IPS-20b (cell line): ENCODE measurements around the gene PRR5L.

Experiments used
- H3K27ac ChIP-seq: one replicate; pipeline ENCODE4 v1.5.1; 2013; ENCODE audit warnings: low read length
- H3K27me3 ChIP-seq: 2 replicates; pipeline ENCODE4 v1.6.1; 2013; ENCODE audit warnings: mild to moderate bottlenecking, low read length, inconsistent platforms; ENCODE audit not compliant: insufficient read depth
- H3K36me3 ChIP-seq: 2 replicates; pipeline ENCODE4 v1.6.1; 2013; ENCODE audit warnings: low read depth, mild to moderate bottlenecking, inconsistent platforms, low read length, moderate library complexity; ENCODE audit not compliant: insufficient read depth
- H3K4me1 ChIP-seq: 2 replicates; pipeline ENCODE4 v1.6.1; 2013; ENCODE audit warnings: mild to moderate bottlenecking, control low read depth, inconsistent platforms, low read length, moderate library complexity; ENCODE audit not compliant: insufficient read depth
- H3K4me3 ChIP-seq: 2 replicates; pipeline ENCODE4 v1.5.1; 2013; ENCODE audit warnings: mild to moderate bottlenecking, low read length, inconsistent platforms
- H3K9ac ChIP-seq: 2 replicates; pipeline ENCODE4 v1.6.1; 2013; ENCODE audit warnings: low read depth, mild to moderate bottlenecking, inconsistent platforms, low read length, moderate library complexity
- H3K9me3 ChIP-seq: 2 replicates; pipeline ENCODE4 v1.6.1; 2013; ENCODE audit warnings: mild to moderate bottlenecking, low read depth, low read length, inconsistent platforms; ENCODE audit not compliant: insufficient read depth

PRR5L gene

DNA sequence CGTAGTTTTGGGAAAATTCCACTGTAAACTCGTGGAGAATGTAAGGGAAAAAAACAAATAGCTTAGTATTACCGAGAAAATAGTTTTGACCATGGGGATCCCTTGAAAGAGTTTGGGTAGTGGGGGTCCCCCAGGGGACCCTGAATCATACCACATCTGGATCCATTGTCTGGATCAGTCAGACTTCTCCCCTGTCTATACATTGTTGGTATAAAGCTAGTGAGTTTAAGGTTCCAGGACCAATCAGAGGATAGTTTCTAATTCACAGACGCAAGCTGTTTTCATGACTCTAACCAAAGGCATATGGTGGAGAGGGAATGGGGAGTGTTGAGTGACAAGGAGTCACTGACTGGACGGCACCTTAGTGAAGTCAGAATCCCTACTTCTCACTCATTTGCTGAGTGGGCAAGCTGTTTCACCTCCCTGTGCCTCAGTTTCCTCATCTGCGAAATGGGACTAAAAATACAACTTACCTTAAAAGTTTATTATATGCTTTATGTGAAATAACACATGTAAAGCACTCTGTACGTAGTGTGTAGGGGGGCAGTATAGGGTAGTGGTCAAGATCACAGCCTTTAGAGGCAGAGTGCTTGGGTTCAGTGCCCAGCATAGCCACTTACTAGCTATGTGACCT, 123.8 kb downstream of the PRR5L start:
- H3K27ac ChIP-seq, result no peak overlapping the region

DNA sequence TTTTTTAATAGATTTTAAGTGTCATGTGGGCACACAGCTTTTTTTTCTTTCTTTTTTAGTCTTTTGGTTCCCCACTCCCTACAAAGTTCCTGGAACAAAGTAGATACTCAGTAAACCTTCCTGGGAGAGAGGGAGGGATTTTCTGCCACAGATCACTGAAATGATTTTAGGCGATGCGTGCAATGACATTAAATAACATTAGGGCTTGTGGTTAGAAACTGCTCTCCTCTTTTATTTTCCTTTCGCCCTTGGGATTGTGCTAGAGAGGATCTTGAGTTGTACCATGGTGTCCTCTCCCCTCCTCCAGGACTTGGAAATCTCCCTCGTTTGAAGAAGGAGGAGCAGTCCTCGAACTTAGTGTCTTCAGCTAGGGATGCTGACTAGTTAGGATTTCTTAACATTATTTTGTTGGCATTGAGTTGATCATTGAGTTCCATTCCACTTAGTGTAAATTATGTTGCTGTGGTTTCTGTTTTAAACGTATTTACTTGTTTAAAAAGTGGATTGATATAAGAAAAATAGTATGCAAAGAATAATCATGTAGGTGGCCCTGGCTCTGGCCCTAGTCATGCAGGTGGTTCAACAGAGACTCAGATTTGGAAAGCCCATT, 125.6 kb downstream of the PRR5L start:
- no peaks in the 10 kb centered on the region for H3K4me1 ChIP-seq
- no peak overlapping the region for H3K27ac ChIP-seq
- H3K27me3 ChIP-seq, result no peaks in the 10 kb centered on the region
- H3K9me3 ChIP-seq, result no peaks in the 10 kb centered on the region
- H3K9ac ChIP-seq, result no peak overlapping the region
- no peak overlapping the region for H3K4me3 ChIP-seq
- no peaks in the 10 kb centered on the region for H3K36me3 ChIP-seq

More for the DNA sequence above, 123.8 kb downstream of the PRR5L start:
- Histone ChIP-seq H3K9ac (no peak overlapping the region), H3K4me3 (no peak overlapping the region), H3K9me3 (no peaks in the 10 kb centered on the region), H3K4me1 (no peaks in the 10 kb centered on the region), H3K27me3 (no peaks in the 10 kb centered on the region), H3K36me3 (no peaks in the 10 kb centered on the region)

DNA sequence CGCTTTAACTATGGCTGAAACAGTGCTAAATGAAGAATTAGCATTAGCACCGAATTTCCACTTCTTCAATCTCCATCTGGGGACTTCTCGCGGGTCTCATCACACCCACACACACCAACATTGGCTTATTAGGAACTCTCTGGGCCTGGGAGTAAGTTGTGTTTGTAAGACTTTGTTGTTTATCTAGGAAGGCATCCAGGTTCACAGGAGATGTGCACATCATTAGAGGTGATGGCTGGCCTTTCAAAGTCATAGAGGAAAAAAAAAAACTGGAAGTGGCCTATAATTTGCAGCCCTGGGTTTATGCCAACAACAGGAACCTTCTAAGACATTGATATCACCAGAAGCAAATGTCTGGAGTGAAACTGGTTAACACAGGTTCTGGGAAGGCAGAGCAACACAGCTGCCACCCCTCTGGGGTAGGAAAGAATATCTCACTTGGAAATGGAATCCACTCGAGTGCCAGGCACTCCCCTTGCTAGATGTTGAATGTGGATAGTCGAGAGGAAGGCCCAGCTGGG, 129.5 kb downstream of the PRR5L start:
- Histone ChIP-seq H3K27ac (no peak overlapping the region), H3K4me1 (no peaks in the 10 kb centered on the region), H3K4me3 (no peak overlapping the region), H3K9me3 (no peaks in the 10 kb centered on the region), H3K27me3 (no peaks in the 10 kb centered on the region), H3K36me3 (no peaks in the 10 kb centered on the region), H3K9ac (no peak overlapping the region)

DNA sequence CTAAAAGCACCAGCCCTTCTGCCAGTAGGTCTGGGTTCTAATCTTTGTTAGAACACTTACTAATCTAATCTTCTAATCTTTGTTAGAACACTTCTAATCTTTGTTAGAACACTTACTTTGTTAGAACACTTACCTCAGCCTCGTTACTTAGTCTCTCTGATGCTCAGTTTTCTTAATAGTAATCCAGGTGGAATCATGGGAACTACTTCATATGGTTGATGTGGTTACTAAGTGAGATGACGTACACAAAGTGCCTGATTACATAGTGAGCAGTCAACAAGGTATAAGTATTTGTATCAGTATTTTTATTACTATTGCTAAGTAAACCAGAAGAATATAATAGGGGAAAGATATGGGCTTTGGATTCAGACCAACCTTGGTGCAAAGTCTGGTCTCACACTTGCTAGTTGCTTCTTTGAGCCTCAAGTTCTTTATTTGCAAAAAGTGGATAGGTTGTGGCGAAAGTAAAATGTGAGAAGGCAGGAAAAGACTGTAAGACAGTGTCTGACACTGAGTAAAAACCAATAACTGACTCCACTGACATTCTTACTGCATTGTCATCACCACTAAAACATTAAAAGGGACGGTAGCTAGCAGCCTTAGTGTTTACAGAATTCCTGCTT, 130.2 kb downstream of the PRR5L start:
- no peak overlapping the region for H3K4me3 ChIP-seq
- no peaks in the 10 kb centered on the region for H3K27me3 ChIP-seq
- H3K9ac ChIP-seq, result no peak overlapping the region
- H3K4me1 ChIP-seq, result no peaks in the 10 kb centered on the region
- H3K27ac ChIP-seq, result no peak overlapping the region
- no peaks in the 10 kb centered on the region for H3K36me3 ChIP-seq
- H3K9me3 ChIP-seq, result no peaks in the 10 kb centered on the region

DNA sequence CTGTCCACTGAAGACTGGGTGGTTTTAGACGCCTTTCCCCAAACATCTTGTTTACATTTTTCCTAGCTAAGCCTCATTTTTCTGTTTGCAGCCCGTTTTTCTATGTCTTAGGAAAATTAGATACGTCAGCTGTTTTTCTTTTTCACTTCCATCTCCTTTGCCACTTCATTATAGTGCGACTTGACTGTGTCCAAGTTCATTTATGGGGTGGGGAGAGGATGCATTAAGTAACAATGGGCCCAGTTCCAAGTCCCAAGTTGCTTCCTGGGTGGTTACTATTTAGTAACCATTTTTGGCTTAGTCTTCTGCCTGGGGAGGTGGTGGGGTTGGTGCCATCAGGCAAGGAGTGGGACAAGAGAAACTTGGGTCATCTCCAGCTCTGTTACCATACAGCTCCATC, 131.0 kb downstream of the PRR5L start:
- no peaks in the 10 kb centered on the region for H3K4me1 ChIP-seq
- H3K4me3 ChIP-seq, result no peak overlapping the region
- H3K27me3 ChIP-seq, result no peaks in the 10 kb centered on the region
- H3K9ac ChIP-seq, result no peak overlapping the region
- no peak overlapping the region for H3K27ac ChIP-seq
- H3K36me3 ChIP-seq, result no peaks in the 10 kb centered on the region
- no peaks in the 10 kb centered on the region for H3K9me3 ChIP-seq

DNA sequence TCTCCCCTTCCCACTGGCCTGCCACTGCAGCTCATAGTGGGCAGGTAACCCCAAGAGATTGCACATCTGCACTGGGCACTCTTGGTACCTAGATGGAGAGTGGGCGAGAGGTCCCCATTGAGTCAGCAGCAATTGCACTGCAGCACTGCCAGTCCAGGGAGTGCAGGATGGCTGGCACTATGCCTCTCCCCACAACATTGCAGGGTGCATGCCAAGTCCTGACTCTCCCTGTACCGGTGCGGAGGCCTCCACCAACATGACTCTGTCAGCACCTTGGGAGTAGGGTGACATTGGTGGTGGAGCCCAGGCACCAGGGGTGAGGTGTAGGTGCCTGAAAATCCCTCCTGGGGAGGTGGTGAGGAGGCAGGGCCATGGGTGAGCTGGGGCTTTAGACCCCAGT, 131.8 kb downstream of the PRR5L start:
- H3K27me3 ChIP-seq, result no peaks in the 10 kb centered on the region
- no peaks in the 10 kb centered on the region for H3K36me3 ChIP-seq

DNA sequence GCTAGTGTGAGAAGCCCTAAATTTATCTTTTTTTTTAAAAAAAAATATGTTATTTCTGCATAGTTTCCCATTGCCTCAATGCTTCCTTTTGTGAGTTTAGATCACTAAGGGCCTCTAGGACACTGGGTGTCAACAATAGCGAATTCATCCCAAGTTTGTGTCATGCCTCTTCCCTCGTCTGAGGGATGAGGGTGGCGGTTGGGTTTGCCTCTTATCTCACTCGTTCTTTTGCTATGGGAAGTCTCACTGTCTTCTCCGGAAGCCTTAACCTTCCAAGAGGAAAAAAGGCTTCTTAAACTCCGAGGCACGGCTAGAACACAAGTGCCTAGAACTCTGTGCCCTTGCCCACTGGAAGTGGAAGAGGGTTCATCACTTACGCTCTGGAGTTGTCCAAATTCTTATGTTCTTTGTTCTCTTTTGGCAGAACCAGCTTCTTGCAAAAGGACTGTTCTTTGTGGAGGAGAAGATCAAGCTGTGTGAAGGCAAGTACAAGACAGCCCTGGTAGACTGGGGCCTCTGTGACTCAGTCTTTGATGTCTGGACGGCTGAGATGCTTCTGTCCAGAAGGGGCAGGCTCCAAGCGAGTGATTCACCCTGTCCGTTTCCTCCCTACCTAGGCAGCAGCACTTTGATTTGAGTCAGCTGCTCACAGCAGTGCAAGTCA, 135.5 kb downstream of the PRR5L start:
- H3K9ac ChIP-seq, result no peak overlapping the region
- H3K4me3 ChIP-seq, result no peak overlapping the region
- H3K27me3 ChIP-seq, result no peaks in the 10 kb centered on the region
- no peaks in the 10 kb centered on the region for H3K36me3 ChIP-seq
- no peaks in the 10 kb centered on the region for H3K9me3 ChIP-seq
- H3K27ac ChIP-seq, result no peak overlapping the region
- no peaks in the 10 kb centered on the region for H3K4me1 ChIP-seq

More for the DNA sequence above, 131.8 kb downstream of the PRR5L start:
- no peak overlapping the region for H3K9ac ChIP-seq
- H3K9me3 ChIP-seq, result no peaks in the 10 kb centered on the region
- no peak overlapping the region for H3K27ac ChIP-seq
- H3K4me3 ChIP-seq, result no peak overlapping the region
- no peaks in the 10 kb centered on the region for H3K4me1 ChIP-seq

DNA sequence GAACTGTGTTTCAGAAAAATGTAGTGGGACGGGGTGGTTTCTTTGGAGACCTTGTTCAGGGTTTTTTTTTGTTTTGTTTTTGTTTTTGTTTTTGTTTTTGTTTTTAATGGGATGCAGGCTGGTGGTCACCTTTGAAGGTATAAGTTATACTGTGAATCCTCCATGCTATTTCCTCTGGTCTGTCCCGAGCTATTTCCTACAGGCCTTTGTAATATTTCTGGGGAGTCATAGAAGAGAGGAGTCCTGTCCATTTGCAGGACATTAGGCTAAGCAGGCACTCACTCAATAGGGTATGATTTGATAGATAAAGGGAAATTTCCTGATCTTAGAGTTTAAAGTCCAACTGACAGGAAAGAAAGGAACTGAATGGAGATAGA, 136.0 kb downstream of the PRR5L start:
- Histone ChIP-seq H3K4me1 (no peaks in the 10 kb centered on the region), H3K27ac (no peak overlapping the region), H3K27me3 (no peaks in the 10 kb centered on the region), H3K36me3 (no peaks in the 10 kb centered on the region), H3K4me3 (no peak overlapping the region), H3K9me3 (no peaks in the 10 kb centered on the region), H3K9ac (no peak overlapping the region)

DNA sequence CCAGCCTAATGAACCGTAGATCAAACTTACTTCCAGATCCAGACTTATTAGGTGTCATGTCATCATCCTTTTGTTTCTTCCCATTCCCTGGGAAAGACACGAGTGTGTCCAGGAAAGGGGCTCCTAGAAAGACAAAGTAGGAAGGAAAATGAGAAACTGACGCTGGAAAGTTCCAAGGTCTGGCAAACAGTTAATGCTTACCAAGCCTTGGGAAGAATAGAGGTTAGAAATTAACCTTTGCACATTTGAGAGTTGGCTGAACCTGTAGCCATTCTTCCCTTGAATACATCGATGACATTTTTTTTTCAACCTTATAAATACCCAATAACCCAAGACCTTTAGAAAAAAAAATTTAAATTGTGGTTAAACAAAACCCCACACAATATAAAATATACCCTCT, 136.7 kb downstream of the PRR5L start:
- H3K36me3 ChIP-seq, result no peaks in the 10 kb centered on the region
- no peak overlapping the region for H3K27ac ChIP-seq
- H3K9me3 ChIP-seq, result no peaks in the 10 kb centered on the region
- H3K4me3 ChIP-seq, result no peak overlapping the region
- no peaks in the 10 kb centered on the region for H3K27me3 ChIP-seq
- H3K4me1 ChIP-seq, result no peaks in the 10 kb centered on the region
- H3K9ac ChIP-seq, result no peak overlapping the region

DNA sequence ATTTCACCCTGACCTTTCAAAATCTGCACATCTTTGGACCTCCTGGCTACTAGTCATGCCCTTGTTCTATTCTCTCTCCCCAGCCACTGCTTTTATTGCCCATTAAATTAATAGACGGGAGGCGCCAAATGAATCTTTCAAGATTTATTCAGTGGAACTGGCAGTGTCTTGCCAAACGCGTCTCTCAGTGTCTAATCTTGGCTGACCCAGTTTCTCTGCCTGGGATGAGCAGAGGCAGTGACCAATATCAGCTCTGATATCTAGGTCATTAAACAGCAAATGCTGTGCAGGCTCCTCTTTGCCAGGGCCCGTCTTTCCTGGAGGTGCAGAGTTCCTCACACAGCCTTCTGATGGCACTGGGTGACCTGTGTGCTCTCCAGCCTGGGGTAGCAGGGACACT, 140.0 kb downstream of the PRR5L start:
- H3K4me3 ChIP-seq, result no peak overlapping the region
- H3K27me3 ChIP-seq, result no peaks in the 10 kb centered on the region
- H3K36me3 ChIP-seq, result no peaks in the 10 kb centered on the region
- H3K9ac ChIP-seq, result no peak overlapping the region
- no peak overlapping the region for H3K27ac ChIP-seq
- H3K4me1 ChIP-seq, result no peaks in the 10 kb centered on the region
- no peaks in the 10 kb centered on the region for H3K9me3 ChIP-seq

DNA sequence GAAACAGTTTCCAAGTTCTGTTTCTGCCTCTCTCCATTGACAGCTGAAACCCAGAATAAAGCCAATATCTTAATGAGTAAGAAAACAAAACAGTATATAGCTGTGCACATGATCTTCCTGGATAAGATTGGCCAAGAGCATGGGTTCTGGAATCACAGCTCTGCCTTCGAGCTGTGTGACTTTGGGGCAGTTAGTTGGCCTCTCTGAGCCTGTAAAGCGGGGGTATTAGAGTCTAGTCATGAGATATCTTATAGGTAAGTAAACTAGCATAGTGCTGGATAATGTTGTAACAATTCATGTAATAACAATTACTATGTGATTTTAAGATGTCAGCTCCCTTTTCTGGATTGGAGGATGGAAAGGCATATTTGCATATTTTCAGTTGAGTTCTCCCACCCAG, 140.5 kb downstream of the PRR5L start:
- Histone ChIP-seq H3K36me3 (no peaks in the 10 kb centered on the region), H3K4me1 (no peaks in the 10 kb centered on the region), H3K27me3 (no peaks in the 10 kb centered on the region)

DNA sequence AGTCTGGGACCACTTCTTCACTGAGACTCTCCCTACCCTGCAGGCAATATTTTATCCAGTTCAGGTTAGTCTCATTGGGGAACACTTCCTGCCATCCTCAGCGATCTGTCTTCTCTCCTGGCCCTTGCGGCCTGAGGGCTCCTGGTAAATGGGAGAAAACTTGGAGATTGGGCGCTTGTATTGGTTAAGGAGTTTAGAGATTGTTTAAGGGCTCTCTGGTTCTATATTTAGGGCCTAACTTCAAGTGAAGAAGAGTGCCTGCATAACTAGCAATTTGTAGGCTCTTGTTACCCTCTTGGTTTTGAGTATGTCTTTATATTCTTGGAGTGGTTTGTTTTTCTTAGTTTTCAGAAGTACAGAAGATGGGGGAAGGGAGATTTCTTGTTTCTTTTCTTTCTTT, 141.3 kb downstream of the PRR5L start:
- H3K27ac ChIP-seq, result no peak overlapping the region
- no peaks in the 10 kb centered on the region for H3K27me3 ChIP-seq
- H3K9me3 ChIP-seq, result no peaks in the 10 kb centered on the region
- H3K9ac ChIP-seq, result no peak overlapping the region
- H3K4me1 ChIP-seq, result no peaks in the 10 kb centered on the region
- no peak overlapping the region for H3K4me3 ChIP-seq
- H3K36me3 ChIP-seq, result no peaks in the 10 kb centered on the region

More for the DNA sequence above, 140.5 kb downstream of the PRR5L start:
- no peak overlapping the region for H3K4me3 ChIP-seq
- H3K9ac ChIP-seq, result no peak overlapping the region
- H3K27ac ChIP-seq, result no peak overlapping the region
- H3K9me3 ChIP-seq, result no peaks in the 10 kb centered on the region
